PFSK-1 (cell line): ENCODE results near the gene TMEM248.

ENCODE experiments used
- FOXP2 ChIP-seq: optimal IDR thresholded peaks from 2 replicates; pipeline ENCODE3; 2011; ENCODE audit warnings: borderline replicate concordance, control low read depth, inconsistent platforms; ENCODE audit not compliant: insufficient read depth; ENCODE audit errors: extremely low read length, extremely low read depth
- POLR2AphosphoS5 ChIP-seq: IDR thresholded peaks from 2 replicates; pipeline ENCODE4 v1.6.1; 2012; ENCODE audit warnings: low read depth, mild to moderate bottlenecking, control low read depth, low read length, moderate library complexity
- REST ChIP-seq, 2 experiments: IDR thresholded peaks; 2 replicates each; pipeline versions ENCODE4 v1.6.1 to v1.8.0; 2011 to 2012; ENCODE audit warnings: low read depth in 2 of 2, low read length in 2 of 2, control low read depth in 1 of 2, inconsistent platforms in 1 of 2, mild to moderate bottlenecking in 1 of 2, moderate library complexity in 1 of 2; ENCODE audit not compliant: insufficient read depth in 1 of 2
- SIN3A ChIP-seq: IDR thresholded peaks from 2 replicates; pipeline ENCODE4 v1.6.1; 2012; ENCODE audit warnings: mild to moderate bottlenecking, low read length, moderate library complexity, borderline replicate concordance; ENCODE audit not compliant: insufficient read depth
- TAF1 ChIP-seq: IDR thresholded peaks from 2 replicates; pipeline ENCODE4 v1.6.1; 2012; ENCODE audit warnings: low read length, control low read depth, borderline replicate concordance; ENCODE audit not compliant: insufficient read depth

The TMEM248 gene

GRCh38 chr7:66958538-66959350 lies 37.7 kb downstream of the TMEM248 start:
- TF ChIP-seq SIN3A (no peak), TAF1 (no peak), FOXP2 (no peak), POLR2AphosphoS5 (no peak), REST (IDR thresholded peaks at IDR 0.05; ENCODE audit: insufficient read depth in 1 of 2, low read depth in 2 of 2, low read length in 2 of 2) (no peak)

DNA sequence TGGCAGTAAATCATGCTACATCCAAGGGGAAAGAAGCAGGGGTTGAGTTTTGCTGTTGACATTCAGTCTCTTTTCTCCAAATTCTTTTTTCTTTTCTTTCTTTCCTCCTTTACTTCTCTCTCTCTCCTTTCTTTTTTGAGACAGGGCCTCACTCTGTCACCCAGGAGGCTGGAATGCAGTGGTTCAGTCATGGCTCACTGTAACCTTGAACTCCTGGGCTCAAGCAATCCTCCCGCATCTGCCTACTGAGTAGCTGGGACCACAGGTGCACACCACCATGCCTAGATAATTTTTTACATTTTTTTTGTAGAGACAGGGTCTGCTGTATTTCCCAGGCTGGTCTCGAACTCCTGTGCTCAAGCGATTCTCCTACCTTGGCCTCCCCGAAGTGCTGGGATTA lies 39.2 kb downstream of the TMEM248 start:
- TF ChIP-seq TAF1 (no peak), POLR2AphosphoS5 (no peak)

- no peak for TF ChIP-seq POLR2AphosphoS5
- no peak for TF ChIP-seq TAF1
- no peak for TF ChIP-seq SIN3A
- TF ChIP-seq REST (IDR thresholded peaks at IDR 0.05; ENCODE audit: insufficient read depth in 1 of 2, low read depth in 2 of 2, low read length in 2 of 2), result no peak
- no peak for TF ChIP-seq FOXP2
These were observed 40.1 kb downstream of the TMEM248 start for GRCh38 chr7:66961096-66961495.

DNA sequence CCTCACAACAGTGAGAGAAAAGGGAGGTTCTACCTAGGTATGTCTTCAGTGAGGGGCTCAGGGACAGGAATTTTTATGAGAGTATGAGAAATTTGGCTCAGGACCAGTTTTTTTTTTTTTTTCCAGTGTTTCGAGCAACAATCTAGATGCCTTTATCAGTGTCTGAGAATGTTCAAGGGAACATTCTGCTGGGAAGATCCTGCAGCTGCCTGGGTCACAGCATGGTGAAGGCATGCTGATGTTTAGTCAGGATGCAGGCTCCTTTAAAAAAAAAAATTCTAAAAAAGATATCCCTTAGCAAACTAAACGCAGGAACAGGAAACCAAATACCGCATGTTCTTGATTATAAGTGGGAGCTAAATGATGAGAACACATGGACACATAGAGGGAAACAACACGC lies 43.4 kb downstream of the TMEM248 start:
- TF ChIP-seq POLR2AphosphoS5 (no peak), FOXP2 (no peak), TAF1 (no peak), REST (IDR thresholded peaks at IDR 0.05; ENCODE audit: insufficient read depth in 1 of 2, low read depth in 2 of 2, low read length in 2 of 2) (no peak)

DNA sequence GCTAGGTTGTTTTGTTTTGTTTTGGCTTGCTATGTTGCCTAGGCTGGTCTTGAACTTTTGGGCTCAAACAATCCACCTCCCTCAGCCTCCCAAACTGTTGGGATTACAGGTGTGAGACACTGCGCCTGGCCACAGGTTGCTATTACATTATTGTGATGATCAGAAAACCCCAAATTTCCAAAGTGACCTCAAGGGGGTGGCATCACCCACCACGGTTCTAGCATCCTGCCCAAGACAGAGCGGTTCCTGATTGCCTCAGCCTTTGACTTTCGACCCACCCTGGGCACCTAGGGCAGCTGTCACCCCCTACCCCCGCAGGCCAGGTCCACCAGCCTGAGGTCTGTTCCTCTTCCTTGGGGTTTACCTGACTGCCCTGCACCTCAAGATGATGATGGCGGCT lies 46.0 kb downstream of the TMEM248 start:
- TF ChIP-seq TAF1 (no peak), POLR2AphosphoS5 (no peak), REST (IDR thresholded peaks at IDR 0.05; ENCODE audit: insufficient read depth in 1 of 2, low read depth in 2 of 2, low read length in 2 of 2) (no peak), SIN3A (no peak), FOXP2 (no peak)
